ENCODE results near the gene RGS6. TPM values are rescaled to one million over a fixed set of nuclear protein-coding genes. Genes with fewer than 3 reads are reported as not detected.

Gene RGS6
- total RNA-seq, 2 donors from 2014 or later, result 3.2 TPM; not detected in 1

DNA sequence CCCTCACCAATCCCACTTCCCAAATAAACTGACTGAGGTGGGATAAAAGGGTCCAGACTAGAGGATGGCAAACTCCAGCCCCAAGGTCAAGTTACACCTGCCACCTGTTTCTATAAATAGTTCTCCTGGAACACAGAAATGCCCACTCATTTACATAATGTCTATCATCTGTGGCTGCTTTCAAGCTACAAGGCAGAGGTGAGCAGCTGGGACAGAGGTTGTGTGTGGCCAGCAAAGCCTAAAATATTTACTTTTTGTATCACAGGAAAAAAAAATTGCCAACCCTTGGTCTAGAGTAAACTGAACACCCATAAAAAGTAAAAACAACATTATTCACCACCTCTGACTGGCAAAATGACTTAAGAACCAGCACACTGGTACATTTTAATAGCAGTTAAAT lies 269.4 kb downstream of the RGS6 start:
- Histone ChIP-seq H3K9me3 (no peaks in the 10 kb centered on the region), H3K27ac (no peak overlapping the region), H3K4me3 (no peak overlapping the region), H3K27me3 (replicated peaks; ENCODE audit: insufficient read depth) (no peaks in the 10 kb centered on the region), H3K36me3 (no peaks in the 10 kb centered on the region), H3K4me1 (replicated peaks) (no peaks in the 10 kb centered on the region)
- no peak for DNase-seq (ENCODE audit: low spot score)
- TF ChIP-seq POLR2AphosphoS5 (IDR thresholded peaks at IDR 0.05) (no peak), POLR2A (IDR thresholded peaks at IDR 0.05) (no peak)
- TF ChIP-seq, protein P1, sequence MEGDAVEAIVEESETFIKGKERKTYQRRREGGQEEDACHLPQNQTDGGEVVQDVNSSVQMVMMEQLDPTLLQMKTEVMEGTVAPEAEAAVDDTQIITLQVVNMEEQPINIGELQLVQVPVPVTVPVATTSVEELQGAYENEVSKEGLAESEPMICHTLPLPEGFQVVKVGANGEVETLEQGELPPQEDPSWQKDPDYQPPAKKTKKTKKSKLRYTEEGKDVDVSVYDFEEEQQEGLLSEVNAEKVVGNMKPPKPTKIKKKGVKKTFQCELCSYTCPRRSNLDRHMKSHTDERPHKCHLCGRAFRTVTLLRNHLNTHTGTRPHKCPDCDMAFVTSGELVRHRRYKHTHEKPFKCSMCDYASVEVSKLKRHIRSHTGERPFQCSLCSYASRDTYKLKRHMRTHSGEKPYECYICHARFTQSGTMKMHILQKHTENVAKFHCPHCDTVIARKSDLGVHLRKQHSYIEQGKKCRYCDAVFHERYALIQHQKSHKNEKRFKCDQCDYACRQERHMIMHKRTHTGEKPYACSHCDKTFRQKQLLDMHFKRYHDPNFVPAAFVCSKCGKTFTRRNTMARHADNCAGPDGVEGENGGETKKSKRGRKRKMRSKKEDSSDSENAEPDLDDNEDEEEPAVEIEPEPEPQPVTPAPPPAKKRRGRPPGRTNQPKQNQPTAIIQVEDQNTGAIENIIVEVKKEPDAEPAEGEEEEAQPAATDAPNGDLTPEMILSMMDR (IDR thresholded peaks at IDR 0.05), result no peak
- intact Hi-C loops (cut with DNase I), result no loop called here

DNA sequence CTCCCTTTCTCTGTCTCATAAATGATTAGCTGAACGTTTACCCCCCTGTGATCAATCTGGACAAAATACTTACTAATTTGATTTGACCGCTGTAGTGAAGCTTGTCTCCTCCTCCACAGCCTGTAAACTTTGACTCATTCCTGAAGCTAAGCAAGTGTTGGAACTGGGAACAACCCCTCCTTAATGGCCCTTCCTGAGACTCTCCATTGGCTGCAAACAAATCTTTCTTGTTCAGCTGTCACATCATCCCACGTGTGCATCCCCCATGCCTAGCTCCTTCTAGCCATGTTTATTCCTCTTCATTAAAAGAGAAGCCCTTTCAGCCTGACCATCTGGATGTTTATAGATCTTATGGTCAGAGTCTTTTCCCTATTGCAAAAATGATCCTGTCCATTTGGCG lies 281.2 kb downstream of the RGS6 start:
- TF ChIP-seq, protein P1 (IDR thresholded peaks at IDR 0.05), result no peak
- TF ChIP-seq POLR2A (IDR thresholded peaks at IDR 0.05), result no peak
- WGBS, result 52% methylated on average over 4 of the region's 4 CpGs
- H3K27ac ChIP-seq, result no peak overlapping the region
- H3K36me3 ChIP-seq, result no peaks in the 10 kb centered on the region
- no peaks in the 10 kb centered on the region for H3K9me3 ChIP-seq
- DNase-seq (ENCODE audit: low spot score), result no peak
- no peaks in the 10 kb centered on the region for H3K27me3 ChIP-seq (replicated peaks; ENCODE audit: insufficient read depth)
- intact Hi-C loops (cut with DNase I), result no loop called here
- H3K4me1 ChIP-seq (replicated peaks), result no peaks in the 10 kb centered on the region
- H3K4me3 ChIP-seq, result no peak overlapping the region

DNA sequence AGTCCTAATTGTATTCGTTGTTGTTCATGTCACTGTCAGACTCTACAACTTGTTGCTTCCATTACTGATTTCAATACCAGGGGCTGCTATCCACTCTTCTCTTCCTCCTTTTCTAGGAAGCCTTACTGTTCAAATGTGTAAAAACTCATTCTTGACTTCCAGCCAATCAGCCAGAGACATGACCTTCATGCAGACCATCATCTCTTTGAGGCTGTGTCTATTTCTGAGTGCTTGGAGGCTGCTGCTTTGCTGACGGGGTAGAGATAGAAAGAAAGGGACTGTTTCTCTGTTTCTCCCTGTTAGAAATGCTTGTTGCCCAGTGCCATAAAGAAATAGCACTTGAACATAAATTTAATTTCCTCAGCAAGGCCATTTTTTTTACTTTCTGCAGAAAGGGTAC lies 282.9 kb downstream of the RGS6 start:
- Histone ChIP-seq H3K4me3 (no peak overlapping the region), H3K27me3 (replicated peaks; ENCODE audit: insufficient read depth) (no peaks in the 10 kb centered on the region), H3K27ac (no peak overlapping the region), H3K36me3 (no peaks in the 10 kb centered on the region), H3K4me1 (replicated peaks) (no peaks in the 10 kb centered on the region), H3K9me3 (no peaks in the 10 kb centered on the region)
- WGBS, result 97% methylated on average over 2 of the region's 2 CpGs
- intact Hi-C loops (cut with DNase I), result no loop called here
- DNase-seq (ENCODE audit: low spot score), result no peak
- TF ChIP-seq, protein P1 (IDR thresholded peaks at IDR 0.05), result no peak
- TF ChIP-seq POLR2AphosphoS5 (IDR thresholded peaks at IDR 0.05) (no peak), POLR2A (IDR thresholded peaks at IDR 0.05) (no peak)

DNA sequence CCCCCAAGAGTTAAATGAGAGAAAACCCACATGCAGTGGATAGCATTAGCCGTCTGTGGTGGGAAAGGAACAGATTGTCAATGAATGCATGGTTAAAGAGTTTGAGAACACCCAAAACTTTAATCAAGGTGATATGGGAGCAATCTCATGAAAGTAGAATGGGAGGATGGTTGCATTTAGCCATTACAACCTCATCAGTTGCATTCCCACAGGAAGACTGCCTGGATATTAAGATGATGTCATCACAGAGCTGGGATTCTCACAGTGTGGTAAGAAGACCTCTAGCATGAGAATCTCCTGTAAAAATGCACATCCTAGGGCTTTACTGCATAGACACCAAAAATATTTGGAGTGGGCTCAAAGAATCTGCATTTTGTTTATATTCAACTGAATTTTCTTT lies 284.9 kb downstream of the RGS6 start:
- no peak for DNase-seq (ENCODE audit: low spot score)
- Histone ChIP-seq H3K27ac (no peak overlapping the region), H3K9me3 (no peaks in the 10 kb centered on the region), H3K4me1 (replicated peaks) (no peaks in the 10 kb centered on the region), H3K4me3 (no peak overlapping the region), H3K36me3 (no peaks in the 10 kb centered on the region), H3K27me3 (replicated peaks; ENCODE audit: insufficient read depth) (no peaks in the 10 kb centered on the region)
- WGBS, result 97% methylated on average over 1 of the region's 1 CpG
- TF ChIP-seq POLR2A (IDR thresholded peaks at IDR 0.05) (no peak), POLR2AphosphoS5 (IDR thresholded peaks at IDR 0.05) (no peak)
- TF ChIP-seq, protein P1 (IDR thresholded peaks at IDR 0.05), result no peak
- intact Hi-C loops (cut with DNase I), result no loop called here

DNA sequence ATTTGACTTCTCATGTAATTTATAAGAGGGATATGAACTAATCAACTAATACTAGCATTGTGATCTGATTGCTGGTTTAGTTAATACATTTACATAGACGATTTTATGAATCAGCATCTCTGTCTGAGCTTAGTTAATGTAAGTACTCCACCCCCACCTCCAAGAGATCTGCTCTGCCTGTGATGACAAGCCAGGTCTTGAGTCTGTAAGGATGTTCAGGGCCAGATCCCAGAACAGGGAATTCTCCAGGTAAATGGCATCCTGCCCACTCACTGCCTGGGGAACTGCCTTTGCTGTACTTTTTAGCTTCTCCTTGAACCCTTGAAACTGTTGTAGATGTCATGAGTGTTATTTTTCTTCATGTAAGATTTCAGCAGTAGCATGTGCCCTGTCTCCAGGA lies 289.8 kb downstream of the RGS6 start:
- 91% methylated on average over 1 of the region's 1 CpG for WGBS
- Histone ChIP-seq H3K9me3 (no peaks in the 10 kb centered on the region), H3K4me1 (replicated peaks) (no peaks in the 10 kb centered on the region), H3K4me3 (no peak overlapping the region), H3K36me3 (no peaks in the 10 kb centered on the region), H3K27ac (no peak overlapping the region), H3K27me3 (replicated peaks; ENCODE audit: insufficient read depth) (no peaks in the 10 kb centered on the region)
- TF ChIP-seq POLR2AphosphoS5 (IDR thresholded peaks at IDR 0.05) (no peak), POLR2A (IDR thresholded peaks at IDR 0.05) (no peak)
- TF ChIP-seq, protein P1 (IDR thresholded peaks at IDR 0.05), result no peak
- intact Hi-C loops (cut with DNase I), result no loop called here
- DNase-seq (ENCODE audit: low spot score), result no peak
